Tibial nerve (tissue), 4 donors: ENCODE data around the gene PRKCE.

ENCODE experiments used
- CTCF ChIP-seq, 5 experiments: fragments of 200-600 bp in 3 of 5; fragments of 450-650 bp in 2 of 5; sonication (generic) in 3 of 5; IDR thresholded peaks; one replicate each; pipeline ENCODE4 v1.5.1; 2016 to 2019; ENCODE audit warnings: antibody characterized with exemption in 5 of 5, mild to moderate bottlenecking in 3 of 5, moderate library complexity in 2 of 5
- EP300 ChIP-seq, 2 donors: sonication (generic); formaldehyde crosslinking; IDR thresholded peaks; one replicate each; pipeline ENCODE4 v1.6.1; 2017; ENCODE audit warnings: antibody characterized with exemption in 2 of 2, mild to moderate bottlenecking in 1 of 2

- TF ChIP-seq CTCF (IDR thresholded peaks at IDR 0.05) (no peak), EP300 (IDR thresholded peaks at IDR 0.05) (peak in 1 of 2 donors; percentile 70)
Measured at GRCh38 chr2:45896311-45896710, 244.8 kb downstream of the PRKCE start.
